Breast epithelium (tissue), 3 donors: ENCODE data around the gene KANSL3.

Experiments
- CTCF ChIP-seq, 3 donors: fragments of 450-650 bp; IDR thresholded peaks; one replicate each; pipeline ENCODE4 v1.5.1; 2016 to 2017; ENCODE audit warnings: antibody characterized with exemption in 3 of 3, mild to moderate bottlenecking in 3 of 3, moderate library complexity in 3 of 3
- POLR2A ChIP-seq: fragments of 450-650 bp; IDR thresholded peaks from one replicate; pipeline ENCODE4 v1.6.1; 2016; ENCODE audit warnings: antibody characterized with exemption, mild to moderate bottlenecking, moderate library complexity

DNA sequence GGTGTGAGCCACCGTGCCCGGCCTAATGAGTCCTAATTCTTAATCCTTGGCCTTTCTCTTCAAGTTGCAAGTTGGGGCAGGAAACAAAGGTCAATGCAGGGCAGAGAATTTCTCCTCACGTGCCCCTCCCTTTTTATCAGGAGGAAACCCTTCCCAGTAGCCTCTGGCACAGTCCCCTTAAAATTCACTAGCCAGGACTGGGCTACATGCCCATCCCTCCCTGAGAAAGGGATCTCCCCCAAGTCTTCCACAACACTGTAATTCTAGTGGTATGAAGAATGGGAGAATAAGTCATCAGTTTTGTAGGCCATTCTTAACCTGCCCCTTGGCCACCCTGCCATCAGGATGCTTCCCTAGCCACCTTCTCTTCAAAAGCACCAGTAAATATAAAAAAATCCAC, 59.4 kb downstream of the KANSL3 start:
- no peak for TF ChIP-seq CTCF (IDR thresholded peaks at IDR 0.05)
- TF ChIP-seq POLR2A = no peak
